Brain microvascular endothelial cell (primary cell): ENCODE measurements around the gene FBXW5.

Source experiments
- DNase-seq: peaks from one replicate; pipeline ENCODE4 v3.0.0-alpha.2; 2020
- H3K27ac ChIP-seq: fragments of 250-450 bp; sonication (Bioruptor Pico); 2 replicates; pipeline ENCODE4 v1.5.1; 2020; ENCODE audit warnings: mild to moderate bottlenecking, moderate library complexity
- H3K27me3 ChIP-seq: fragments of 250-450 bp; sonication (Bioruptor Pico); replicated peaks from 2 replicates; pipeline ENCODE4 v1.5.1; 2020; ENCODE audit warnings: mild to moderate bottlenecking
- H3K36me3 ChIP-seq: fragments of 250-450 bp; sonication (Bioruptor Pico); replicated peaks from 2 replicates; pipeline ENCODE4 v1.5.1; 2020; ENCODE audit warnings: mild to moderate bottlenecking
- H3K4me3 ChIP-seq: 2 replicates; pipeline ENCODE4 v1.5.1; 2011; ENCODE audit warnings: low read depth, mild to moderate bottlenecking, control low read depth, low read length, moderate library complexity
- in situ Hi-C: cut with HindIII; loops from 2 replicates; pipeline ENCODE4 v1.10.0; 2017; ENCODE audit warnings: low sequenced_read_pairs, low pct_ligation_motif_present
- TF ChIP-seq, protein P1 (sequence below): IDR thresholded peaks from 2 replicates; pipeline ENCODE4 v1.5.1; 2011; ENCODE audit warnings: low read depth, mild to moderate bottlenecking, moderate library complexity, low read length, control low read depth, inconsistent platforms; ENCODE audit errors: missing control alignments

The FBXW5 gene

DNA sequence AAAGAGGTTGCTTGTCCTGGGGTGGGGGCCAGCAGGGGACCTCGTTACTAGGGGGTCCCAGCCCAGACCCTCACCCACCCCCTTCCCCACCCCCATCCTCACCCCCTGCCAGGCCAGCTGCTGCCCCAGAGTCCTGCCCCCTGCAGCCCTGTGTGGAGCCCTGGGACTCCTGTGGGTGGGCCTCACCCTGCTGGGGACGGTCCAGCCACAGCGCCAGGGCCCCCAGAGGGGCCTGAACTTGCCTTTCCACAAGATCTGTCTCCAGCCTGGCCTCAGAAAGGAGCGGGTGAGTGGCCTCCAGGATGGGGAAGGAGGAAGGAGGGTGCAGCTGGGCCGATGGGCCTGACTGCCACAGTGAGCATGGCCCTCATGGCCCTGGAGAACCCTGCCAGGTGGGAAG lies 25.2 kb upstream of the FBXW5 start:
- TF ChIP-seq, protein P1, sequence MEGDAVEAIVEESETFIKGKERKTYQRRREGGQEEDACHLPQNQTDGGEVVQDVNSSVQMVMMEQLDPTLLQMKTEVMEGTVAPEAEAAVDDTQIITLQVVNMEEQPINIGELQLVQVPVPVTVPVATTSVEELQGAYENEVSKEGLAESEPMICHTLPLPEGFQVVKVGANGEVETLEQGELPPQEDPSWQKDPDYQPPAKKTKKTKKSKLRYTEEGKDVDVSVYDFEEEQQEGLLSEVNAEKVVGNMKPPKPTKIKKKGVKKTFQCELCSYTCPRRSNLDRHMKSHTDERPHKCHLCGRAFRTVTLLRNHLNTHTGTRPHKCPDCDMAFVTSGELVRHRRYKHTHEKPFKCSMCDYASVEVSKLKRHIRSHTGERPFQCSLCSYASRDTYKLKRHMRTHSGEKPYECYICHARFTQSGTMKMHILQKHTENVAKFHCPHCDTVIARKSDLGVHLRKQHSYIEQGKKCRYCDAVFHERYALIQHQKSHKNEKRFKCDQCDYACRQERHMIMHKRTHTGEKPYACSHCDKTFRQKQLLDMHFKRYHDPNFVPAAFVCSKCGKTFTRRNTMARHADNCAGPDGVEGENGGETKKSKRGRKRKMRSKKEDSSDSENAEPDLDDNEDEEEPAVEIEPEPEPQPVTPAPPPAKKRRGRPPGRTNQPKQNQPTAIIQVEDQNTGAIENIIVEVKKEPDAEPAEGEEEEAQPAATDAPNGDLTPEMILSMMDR = no peak
- in situ Hi-C loops = no loop called here
- H3K27me3 ChIP-seq = no peaks in the 10 kb centered on the region
- H3K27ac ChIP-seq = no peak overlapping the region
- H3K4me3 ChIP-seq = no peak overlapping the region
- no peak for DNase-seq
- H3K36me3 ChIP-seq = no peaks in the 10 kb centered on the region

DNA sequence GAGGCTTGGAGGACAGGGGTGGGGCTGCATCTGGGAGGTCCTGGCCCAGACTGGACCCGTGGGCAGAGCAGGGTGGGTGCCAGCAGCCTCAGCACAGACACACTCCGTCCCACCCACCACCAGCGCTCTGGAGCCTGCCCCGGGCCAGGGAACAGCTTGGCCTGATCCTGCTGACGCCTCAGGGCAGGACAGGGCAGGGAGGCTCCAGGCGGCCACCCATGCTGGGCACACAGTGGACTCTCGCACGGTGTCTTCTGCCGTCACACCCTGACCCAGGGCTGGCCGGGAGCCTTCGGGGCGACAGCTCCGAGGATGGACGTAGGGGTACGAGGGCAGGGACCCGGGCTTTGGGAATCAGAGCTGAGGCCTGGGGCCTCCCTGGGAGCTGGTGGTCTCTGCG lies 24.6 kb upstream of the FBXW5 start:
- Histone ChIP-seq H3K27ac (no peak overlapping the region), H3K36me3 (no peaks in the 10 kb centered on the region), H3K4me3 (no peak overlapping the region), H3K27me3 (no peaks in the 10 kb centered on the region)
- in situ Hi-C loops = no loop called here
- no peak for DNase-seq
- TF ChIP-seq, protein P1 = no peak

DNA sequence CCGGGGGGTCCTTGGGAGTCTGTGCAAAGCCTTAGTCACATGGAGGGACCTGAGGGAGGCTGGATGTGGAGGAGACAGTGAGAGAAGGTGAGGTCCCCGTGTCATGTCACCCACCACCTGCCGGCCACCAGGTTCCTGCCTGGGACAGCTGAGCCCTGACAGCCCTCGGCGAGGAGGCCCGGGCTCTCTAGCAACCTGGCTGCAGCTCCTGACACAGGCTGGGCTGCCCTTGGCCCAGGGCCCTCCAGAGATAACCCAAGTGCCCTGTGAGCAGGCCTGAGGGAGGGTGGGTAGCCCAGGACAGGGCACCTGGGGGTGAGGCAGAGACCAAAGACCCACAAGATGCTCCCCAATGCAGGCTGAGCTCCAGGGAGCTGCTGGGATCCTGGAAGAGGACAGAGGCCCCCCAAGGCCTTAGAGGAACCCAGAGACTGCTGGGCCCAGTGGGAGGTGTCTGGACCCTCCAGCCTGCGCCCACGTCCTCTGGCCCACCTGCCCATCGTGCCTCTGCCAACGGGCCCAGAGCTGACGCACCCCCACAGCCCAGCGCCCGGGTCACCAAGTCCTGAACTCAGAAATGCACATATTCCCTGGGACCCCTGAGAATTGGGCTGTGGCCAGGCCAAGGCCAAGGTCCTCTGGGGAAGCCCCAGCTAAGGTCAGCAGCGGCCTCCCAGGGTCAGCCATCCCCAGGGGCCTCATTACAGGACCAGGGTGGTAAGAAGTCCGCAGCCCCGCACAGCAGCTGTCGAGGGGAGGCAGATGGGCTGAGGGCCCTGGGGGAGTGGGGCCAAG lies 24.0 kb upstream of the FBXW5 start:
- no peak for DNase-seq
- no peak overlapping the region for H3K27ac ChIP-seq
- H3K4me3 ChIP-seq = no peak overlapping the region
- TF ChIP-seq, protein P1 = no peak
- no peaks in the 10 kb centered on the region for H3K27me3 ChIP-seq
- in situ Hi-C loops = no loop called here
- H3K36me3 ChIP-seq = no peaks in the 10 kb centered on the region

DNA sequence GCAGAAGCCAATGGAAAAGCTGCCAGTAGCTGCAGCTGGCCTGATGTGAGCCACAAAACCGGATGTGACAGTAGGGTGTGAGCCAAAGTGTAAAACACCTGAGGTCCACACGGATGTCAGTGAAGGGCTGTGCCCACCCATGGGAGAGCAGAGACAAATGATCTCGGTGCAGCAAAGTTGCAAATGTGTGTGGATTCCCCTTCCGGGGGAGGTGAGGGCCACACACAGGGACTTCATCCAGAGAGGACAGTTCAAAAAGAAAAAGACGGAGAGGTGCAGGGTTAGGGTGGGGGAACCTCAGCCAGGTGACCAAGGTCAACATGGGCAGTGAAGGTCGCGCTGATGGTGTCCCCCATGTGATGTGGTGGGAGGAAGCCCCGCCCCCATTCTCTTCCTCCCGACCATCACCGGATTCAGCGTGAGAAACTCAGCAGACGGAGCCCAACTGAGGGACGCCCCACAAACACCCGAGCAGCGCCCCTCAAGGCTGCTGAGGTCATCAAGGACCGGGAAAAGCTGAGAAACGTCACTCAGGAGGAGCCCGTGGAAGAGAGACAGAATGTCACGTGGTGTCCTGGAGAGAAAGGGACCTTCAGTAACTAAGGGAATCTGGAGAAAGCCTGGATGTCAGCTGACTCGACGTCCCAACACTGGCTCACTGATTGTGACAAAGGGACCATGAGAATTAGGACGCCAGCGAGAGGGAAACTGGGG lies 21.4 kb upstream of the FBXW5 start:
- no peaks in the 10 kb centered on the region for H3K36me3 ChIP-seq
- in situ Hi-C loops = no loop called here
- no peak for DNase-seq
- H3K27me3 ChIP-seq = no peaks in the 10 kb centered on the region
- TF ChIP-seq, protein P1 = no peak
- no peak overlapping the region for H3K4me3 ChIP-seq
- H3K27ac ChIP-seq = no peak overlapping the region

DNA sequence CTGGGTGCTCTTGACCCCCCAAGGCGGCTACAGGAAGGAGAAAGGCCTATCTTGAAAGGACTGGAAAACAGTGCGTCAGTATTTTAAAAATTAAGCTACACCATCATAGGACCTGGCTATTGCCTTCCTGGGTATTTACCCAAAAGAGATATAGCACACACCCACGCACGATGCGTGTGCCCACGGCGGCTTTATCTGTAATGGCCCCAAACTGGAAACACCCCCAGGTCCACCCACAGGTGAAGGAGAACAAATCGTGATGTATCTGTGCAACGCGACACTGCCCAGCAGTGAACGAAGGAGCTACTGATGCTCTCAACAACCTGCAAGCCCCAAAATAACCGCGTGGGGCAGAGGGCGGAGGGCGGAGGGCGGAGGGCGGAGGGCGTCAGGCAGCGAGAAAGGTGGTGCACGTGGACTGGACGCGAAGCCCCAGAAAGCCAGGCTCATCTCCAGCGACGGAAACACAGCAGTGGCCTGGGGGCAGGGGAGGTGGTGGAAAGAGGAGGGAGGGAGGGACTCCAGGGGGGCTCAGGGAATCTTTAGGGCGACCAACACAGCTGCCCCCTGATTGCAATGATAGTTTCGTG lies 20.4 kb upstream of the FBXW5 start:
- H3K27me3 ChIP-seq = no peaks in the 10 kb centered on the region
- DNase-seq = no peak
- H3K4me3 ChIP-seq = no peak overlapping the region
- H3K36me3 ChIP-seq = no peaks in the 10 kb centered on the region
- no peak overlapping the region for H3K27ac ChIP-seq
- TF ChIP-seq, protein P1 = no peak
- in situ Hi-C loops = no loop called here
